HFFc6 (cell line): ENCODE measurements around the gene DCAF10. TPM values are rescaled to one million over a fixed set of nuclear protein-coding genes. Genes with fewer than 3 reads are reported as not detected.

ENCODE experiments used
- DNase-seq: peaks from one replicate; pipeline ENCODE4 v3.0.0-alpha.2; 2018
- H3K27ac Mint-ChIP-seq: 2 replicates; pipeline ENCODE4 v1.8.0; 2020; ENCODE audit warnings: mild to moderate bottlenecking, mixed read lengths
- H3K27me3 Mint-ChIP-seq: 2 replicates; pipeline ENCODE4 v1.8.0; 2021; ENCODE audit warnings: mild to moderate bottlenecking, moderate library complexity, mixed read lengths; ENCODE audit not compliant: insufficient read depth
- H3K36me3 Mint-ChIP-seq: 2 replicates; pipeline ENCODE4 v1.8.0; 2021; ENCODE audit warnings: low read depth, mixed read lengths
- H3K4me1 Mint-ChIP-seq: 2 replicates; pipeline ENCODE4 v1.8.0; 2020; ENCODE audit warnings: low read depth, mixed read lengths
- H3K4me3 Mint-ChIP-seq: 2 replicates; pipeline ENCODE4 v1.8.0; 2020; ENCODE audit warnings: mild to moderate bottlenecking, moderate library complexity, mixed read lengths
- H3K9me3 Mint-ChIP-seq: 2 replicates; pipeline ENCODE4 v1.8.0; 2020; ENCODE audit warnings: mild to moderate bottlenecking, mixed read lengths
- total RNA-seq, 6 experiments: library from RNA; stranded (reverse); fragmentation: NEBNext Ultra II Directional; extraction: Animal tissue kit (Norgen Biotek cat#: 25700); gene quantifications; 2 replicates in 1 of 6; 3 replicates in 5 of 6; pipeline ENCODE4 v1.2.3, GENCODE V29; 2021
- TF ChIP-seq, protein P1 (sequence below): fragments of 200-600 bp; sonication (generic); IDR thresholded peaks from 2 replicates; pipeline ENCODE4 v1.5.0; 2021; ENCODE audit warnings: antibody characterized with exemption, mild to moderate bottlenecking

The DCAF10 gene
- total RNA-seq, 6 experiments from 2014 or later: 18.3 to 26.5 (median 23.1) TPM

DNA sequence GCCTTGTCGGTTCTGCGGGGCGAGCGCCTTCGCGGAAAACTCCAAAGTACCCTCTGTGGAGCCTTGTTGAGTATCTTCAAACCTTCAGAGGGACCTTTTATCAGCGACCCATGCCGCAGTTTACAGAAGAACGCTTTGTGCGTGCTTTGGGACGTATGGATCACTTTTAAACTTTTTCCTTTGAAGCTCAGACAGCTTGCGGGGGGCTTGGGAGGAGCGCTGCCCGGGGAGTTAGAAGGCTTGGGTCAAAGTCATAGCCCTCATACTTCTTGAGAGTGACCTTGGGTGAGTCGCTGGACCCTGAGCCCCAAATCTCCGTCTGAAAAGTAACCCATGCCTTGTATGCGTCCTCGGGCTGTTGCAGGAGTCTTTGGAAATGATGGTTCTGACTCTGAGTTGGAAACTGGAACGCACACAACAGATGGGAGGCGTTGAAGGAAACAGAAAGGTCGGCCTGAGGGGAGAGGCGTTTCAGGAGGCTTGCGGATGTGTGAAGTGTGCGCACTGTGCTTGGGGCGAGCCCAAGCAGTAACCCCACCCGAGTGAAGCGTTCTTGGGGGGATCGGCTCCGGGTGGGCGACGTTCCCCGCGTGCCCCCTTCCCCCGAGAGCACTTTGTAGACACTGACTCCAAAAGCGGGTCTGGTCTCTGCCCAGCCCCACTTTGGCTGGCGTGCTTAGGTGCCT lies 104.0 kb downstream of the DCAF10 start:
- H3K27me3 Mint-ChIP-seq: peaks cover 5% of the 10 kb centered on the region; the same call in 1 of the 2 replicates
- no peaks in the 10 kb centered on the region for H3K9me3 Mint-ChIP-seq
- peak overlapping the region; percentile 86 for H3K27ac Mint-ChIP-seq
- H3K4me3 Mint-ChIP-seq: peak overlapping the region; percentile 90
- no peaks in the 10 kb centered on the region; the same call in 1 of the 2 replicates for H3K36me3 Mint-ChIP-seq
- H3K4me1 Mint-ChIP-seq: peaks cover 33% of the 10 kb centered on the region
- TF ChIP-seq, protein P1, sequence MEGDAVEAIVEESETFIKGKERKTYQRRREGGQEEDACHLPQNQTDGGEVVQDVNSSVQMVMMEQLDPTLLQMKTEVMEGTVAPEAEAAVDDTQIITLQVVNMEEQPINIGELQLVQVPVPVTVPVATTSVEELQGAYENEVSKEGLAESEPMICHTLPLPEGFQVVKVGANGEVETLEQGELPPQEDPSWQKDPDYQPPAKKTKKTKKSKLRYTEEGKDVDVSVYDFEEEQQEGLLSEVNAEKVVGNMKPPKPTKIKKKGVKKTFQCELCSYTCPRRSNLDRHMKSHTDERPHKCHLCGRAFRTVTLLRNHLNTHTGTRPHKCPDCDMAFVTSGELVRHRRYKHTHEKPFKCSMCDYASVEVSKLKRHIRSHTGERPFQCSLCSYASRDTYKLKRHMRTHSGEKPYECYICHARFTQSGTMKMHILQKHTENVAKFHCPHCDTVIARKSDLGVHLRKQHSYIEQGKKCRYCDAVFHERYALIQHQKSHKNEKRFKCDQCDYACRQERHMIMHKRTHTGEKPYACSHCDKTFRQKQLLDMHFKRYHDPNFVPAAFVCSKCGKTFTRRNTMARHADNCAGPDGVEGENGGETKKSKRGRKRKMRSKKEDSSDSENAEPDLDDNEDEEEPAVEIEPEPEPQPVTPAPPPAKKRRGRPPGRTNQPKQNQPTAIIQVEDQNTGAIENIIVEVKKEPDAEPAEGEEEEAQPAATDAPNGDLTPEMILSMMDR: peak; percentile 36
- DNase-seq: no peak

DNA sequence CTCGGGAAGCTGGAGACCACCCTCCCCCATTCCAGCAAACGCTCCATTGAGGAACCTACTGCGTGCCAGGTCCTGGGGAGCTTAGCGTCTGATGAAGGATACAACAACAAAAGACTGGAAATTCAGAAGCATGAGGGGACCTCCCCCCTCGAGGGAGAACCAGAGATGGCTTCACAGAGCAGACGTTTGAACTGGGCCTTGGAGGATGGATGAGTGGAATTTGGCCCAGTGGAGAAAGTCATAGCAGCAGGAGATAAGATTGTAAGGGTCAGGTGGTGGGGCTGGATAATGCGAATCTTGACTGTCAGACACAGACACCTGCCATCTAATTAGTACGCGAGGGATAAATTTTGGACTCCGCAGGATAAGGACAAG lies 104.5 kb downstream of the DCAF10 start:
- peaks cover 33% of the 10 kb centered on the region for H3K4me1 Mint-ChIP-seq
- H3K27me3 Mint-ChIP-seq: peaks cover 7% of the 10 kb centered on the region
- H3K36me3 Mint-ChIP-seq: no peaks in the 10 kb centered on the region; the same call in 1 of the 2 replicates
- H3K9me3 Mint-ChIP-seq: no peaks in the 10 kb centered on the region
- no peak for DNase-seq
- peak overlapping the region; percentile 86 for H3K27ac Mint-ChIP-seq
- TF ChIP-seq, protein P1: no peak
- peak overlapping the region; percentile 90 for H3K4me3 Mint-ChIP-seq

DNA sequence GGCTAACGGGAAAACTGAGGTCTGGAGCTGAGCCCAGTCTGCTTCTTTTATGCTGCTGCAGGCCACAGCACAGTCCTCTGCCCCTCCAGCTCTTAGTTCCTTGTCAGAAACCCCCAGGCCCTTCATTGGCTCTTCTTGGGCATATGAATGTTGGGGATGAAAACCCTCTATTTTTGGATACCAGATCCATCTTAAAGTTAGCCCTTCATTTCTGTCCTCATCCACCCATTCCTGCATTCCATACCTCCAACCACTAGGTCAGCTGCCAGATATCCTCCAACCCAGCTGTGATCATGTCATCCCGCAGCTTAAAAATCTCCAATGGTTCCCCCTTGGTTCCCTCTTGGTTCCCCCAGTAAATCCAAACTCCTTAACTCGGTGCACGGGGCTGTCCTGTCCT lies 105.2 kb downstream of the DCAF10 start:
- Mint-ChIP-seq H3K4me1 (peaks cover 33% of the 10 kb centered on the region), H3K27ac (0 out of 2 replicates have a peak overlapping the region, but pooled peaks have one; percentile 3), H3K27me3 (peaks cover 8% of the 10 kb centered on the region), H3K4me3 (no peak overlapping the region), H3K36me3 (no peaks in the 10 kb centered on the region; the same call in 1 of the 2 replicates), H3K9me3 (no peaks in the 10 kb centered on the region)
- TF ChIP-seq, protein P1: no peak
- no peak for DNase-seq

DNA sequence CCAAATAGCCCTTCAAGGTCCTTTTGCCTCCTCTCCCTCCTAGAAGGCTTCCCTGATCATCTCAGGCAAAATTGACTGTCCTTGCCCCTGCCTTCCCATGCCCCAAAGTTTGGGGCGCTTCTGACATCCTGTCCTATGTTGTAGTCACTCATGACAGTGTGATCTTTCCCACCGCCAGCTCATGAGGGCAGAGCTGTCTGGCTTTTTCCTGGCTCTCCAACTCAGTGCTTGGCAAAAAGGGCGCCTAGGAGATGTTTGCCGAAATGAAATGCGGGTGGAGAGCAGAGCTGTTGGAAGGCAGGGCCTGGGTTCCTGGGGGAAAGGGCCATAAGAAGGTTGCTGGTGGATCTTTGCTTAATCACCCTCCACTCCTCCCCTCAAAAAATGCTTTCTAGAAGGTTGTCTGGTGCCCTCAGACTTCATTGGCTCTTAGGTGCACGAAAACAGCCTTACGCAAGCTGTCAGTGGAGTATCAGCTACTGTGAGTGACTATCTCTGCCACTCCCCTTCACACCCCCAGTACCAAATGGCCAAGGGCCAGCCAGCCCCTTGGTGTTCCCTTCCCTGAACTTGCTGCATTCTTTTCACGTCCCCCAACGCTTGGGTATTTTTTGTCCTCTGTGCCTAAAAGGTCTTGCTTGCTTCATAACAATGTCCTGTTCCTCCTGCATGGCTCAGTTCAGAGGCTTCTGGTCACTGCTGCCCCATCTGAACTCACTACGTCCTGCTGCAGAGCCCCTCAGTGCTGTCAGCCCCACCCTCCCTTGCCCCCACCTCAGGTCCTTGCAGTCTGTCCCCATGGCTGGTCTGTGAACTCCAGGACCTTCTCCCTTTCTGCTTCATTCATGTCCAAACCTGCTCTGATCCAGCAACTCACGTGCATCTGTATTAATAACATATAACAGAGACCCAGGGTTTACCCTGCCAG lies 106.0 kb downstream of the DCAF10 start:
- Mint-ChIP-seq H3K9me3 (no peaks in the 10 kb centered on the region), H3K4me1 (peaks cover 33% of the 10 kb centered on the region), H3K27me3 (peaks cover 8% of the 10 kb centered on the region), H3K36me3 (no peaks in the 10 kb centered on the region; the same call in 1 of the 2 replicates), H3K27ac (0 out of 2 replicates have a peak overlapping the region, but pooled peaks have one; percentile 3), H3K4me3 (no peak overlapping the region)
- no peak for DNase-seq
- TF ChIP-seq, protein P1: no peak

DNA sequence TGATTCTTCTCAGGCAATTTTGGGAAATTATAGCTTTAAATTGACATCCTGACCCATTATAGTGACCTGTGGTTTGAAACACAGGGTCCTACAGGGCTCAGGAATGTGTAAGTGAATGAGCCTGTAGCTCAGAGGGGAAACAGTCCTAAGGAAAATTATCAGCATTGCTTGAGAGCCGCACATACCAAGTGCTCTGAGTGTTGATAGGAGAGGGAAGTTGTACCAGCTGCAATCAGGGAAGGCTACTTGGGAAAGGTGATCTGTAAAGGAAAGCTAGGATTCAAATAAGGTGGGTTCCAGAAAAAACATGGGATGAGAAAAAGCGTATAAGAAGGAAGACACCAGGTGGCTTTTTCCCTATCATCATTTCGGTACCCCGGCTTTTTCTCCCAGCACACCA lies 107.7 kb downstream of the DCAF10 start:
- Mint-ChIP-seq H3K9me3 (no peaks in the 10 kb centered on the region), H3K4me1 (peaks cover 23% of the 10 kb centered on the region), H3K4me3 (no peak overlapping the region), H3K36me3 (peaks cover under 1% of the 10 kb centered on the region), H3K27ac (no peak overlapping the region; the same call in 1 of the 2 replicates), H3K27me3 (peaks cover 8% of the 10 kb centered on the region)
- DNase-seq: no peak
- TF ChIP-seq, protein P1: no peak
